ENCODE results near the gene GRAMD4.

The GRAMD4 gene

DNA sequence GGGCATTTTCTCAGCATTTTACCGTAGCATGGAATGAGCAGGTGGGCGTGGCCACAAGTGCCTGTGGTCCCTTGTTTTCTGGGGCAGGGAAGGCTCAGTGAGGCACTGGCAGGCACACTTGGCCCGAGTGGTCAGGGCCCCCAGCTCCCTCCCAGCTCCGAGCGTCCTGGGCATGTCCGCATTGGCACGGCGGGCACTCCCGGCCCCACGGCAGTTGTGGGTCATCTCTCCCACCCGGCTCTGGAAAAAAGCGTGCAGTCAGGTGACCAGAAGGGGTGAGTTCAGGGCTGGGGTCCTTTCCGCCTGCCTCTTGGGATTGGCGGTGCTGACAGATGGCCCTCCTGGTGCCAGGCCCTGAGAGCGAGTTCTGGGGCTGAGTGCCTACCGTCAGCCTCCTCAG, 55.8 kb downstream of the GRAMD4 start:
- H3K9me3 ChIP-seq (replicated peaks; ENCODE audit: insufficient read depth, low read length): no peaks in the 10 kb centered on the region
- no peaks in the 10 kb centered on the region for H3K27me3 ChIP-seq (replicated peaks; ENCODE audit: insufficient read depth, low read length)
- H3K4me3 ChIP-seq (ENCODE audit: low read length): no peak overlapping the region
- H3K9me2 ChIP-seq (replicated peaks; ENCODE audit: insufficient read depth, low read length): no peaks in the 10 kb centered on the region
- no peak overlapping the region for H2AFZ ChIP-seq (ENCODE audit: low read length)
- H3K4me1 ChIP-seq (ENCODE audit: low read length): no peaks in the 10 kb centered on the region
- no peak for DNase-seq
- H3K9ac ChIP-seq (ENCODE audit: low read length): no peak overlapping the region
- TF ChIP-seq, protein P1, sequence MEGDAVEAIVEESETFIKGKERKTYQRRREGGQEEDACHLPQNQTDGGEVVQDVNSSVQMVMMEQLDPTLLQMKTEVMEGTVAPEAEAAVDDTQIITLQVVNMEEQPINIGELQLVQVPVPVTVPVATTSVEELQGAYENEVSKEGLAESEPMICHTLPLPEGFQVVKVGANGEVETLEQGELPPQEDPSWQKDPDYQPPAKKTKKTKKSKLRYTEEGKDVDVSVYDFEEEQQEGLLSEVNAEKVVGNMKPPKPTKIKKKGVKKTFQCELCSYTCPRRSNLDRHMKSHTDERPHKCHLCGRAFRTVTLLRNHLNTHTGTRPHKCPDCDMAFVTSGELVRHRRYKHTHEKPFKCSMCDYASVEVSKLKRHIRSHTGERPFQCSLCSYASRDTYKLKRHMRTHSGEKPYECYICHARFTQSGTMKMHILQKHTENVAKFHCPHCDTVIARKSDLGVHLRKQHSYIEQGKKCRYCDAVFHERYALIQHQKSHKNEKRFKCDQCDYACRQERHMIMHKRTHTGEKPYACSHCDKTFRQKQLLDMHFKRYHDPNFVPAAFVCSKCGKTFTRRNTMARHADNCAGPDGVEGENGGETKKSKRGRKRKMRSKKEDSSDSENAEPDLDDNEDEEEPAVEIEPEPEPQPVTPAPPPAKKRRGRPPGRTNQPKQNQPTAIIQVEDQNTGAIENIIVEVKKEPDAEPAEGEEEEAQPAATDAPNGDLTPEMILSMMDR (IDR thresholded peaks at IDR 0.05; ENCODE audit: low read length): no peak
- TF ChIP-seq EZH2phosphoT487 (IDR thresholded peaks at IDR 0.05; ENCODE audit: low read length) (no peak), EZH2 (optimal IDR thresholded peaks at IDR 0.05; ENCODE audit: low read depth, low read length) (no peak)
- no peaks in the 10 kb centered on the region for H3K36me3 ChIP-seq (replicated peaks; ENCODE audit: insufficient read depth, low read length)
- H3K27ac ChIP-seq (ENCODE audit: low read length): no peak overlapping the region
- H4K20me1 ChIP-seq (ENCODE audit: insufficient read depth, low read length): no peaks in the 10 kb centered on the region
- H3K79me2 ChIP-seq (ENCODE audit: low read length): no peaks in the 10 kb centered on the region
- H3K4me2 ChIP-seq (ENCODE audit: low read depth, low read length): no peak overlapping the region
- H3F3A ChIP-seq (ENCODE audit: insufficient read depth, low read length): no peaks in the 10 kb centered on the region

DNA sequence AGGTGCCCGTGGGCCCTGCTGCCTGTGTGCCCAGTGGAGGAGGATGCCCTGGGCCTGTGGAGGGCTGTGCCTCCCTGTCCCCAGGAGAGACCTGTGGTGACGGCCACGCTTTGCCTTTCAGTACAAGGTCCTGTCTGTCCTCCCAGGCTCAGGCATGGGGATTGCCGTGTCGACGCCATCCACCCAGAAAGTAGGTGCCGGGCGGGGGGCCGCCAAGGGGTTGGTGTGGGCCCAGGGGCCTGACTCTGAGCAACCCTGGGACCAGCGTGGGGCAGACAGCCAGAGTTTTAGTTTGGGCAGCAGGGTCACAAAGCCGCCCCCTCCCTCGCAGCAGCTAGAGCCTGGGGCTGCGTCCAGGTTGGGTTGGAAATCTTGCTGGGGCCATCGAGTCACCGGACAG, 56.3 kb downstream of the GRAMD4 start:
- no peaks in the 10 kb centered on the region for H3K9me2 ChIP-seq (replicated peaks; ENCODE audit: insufficient read depth, low read length)
- no peaks in the 10 kb centered on the region for H3K36me3 ChIP-seq (replicated peaks; ENCODE audit: insufficient read depth, low read length)
- no peak overlapping the region for H3K4me3 ChIP-seq (ENCODE audit: low read length)
- TF ChIP-seq EZH2 (optimal IDR thresholded peaks at IDR 0.05; ENCODE audit: low read depth, low read length): no peak
- TF ChIP-seq, protein P1 (IDR thresholded peaks at IDR 0.05; ENCODE audit: low read length): no peak
- TF ChIP-seq EZH2phosphoT487 (IDR thresholded peaks at IDR 0.05; ENCODE audit: low read length): no peak
- no peaks in the 10 kb centered on the region for H4K20me1 ChIP-seq (ENCODE audit: insufficient read depth, low read length)
- H3K4me1 ChIP-seq (ENCODE audit: low read length): no peaks in the 10 kb centered on the region
- no peaks in the 10 kb centered on the region for H3K79me2 ChIP-seq (ENCODE audit: low read length)
- DNase-seq: no peak
- H3K9me3 ChIP-seq (replicated peaks; ENCODE audit: insufficient read depth, low read length): no peaks in the 10 kb centered on the region
- no peak overlapping the region for H3K9ac ChIP-seq (ENCODE audit: low read length)
- no peaks in the 10 kb centered on the region for H3K27me3 ChIP-seq (replicated peaks; ENCODE audit: insufficient read depth, low read length)
- H3K4me2 ChIP-seq (ENCODE audit: low read depth, low read length): no peak overlapping the region
- no peaks in the 10 kb centered on the region for H3F3A ChIP-seq (ENCODE audit: insufficient read depth, low read length)
- no peak overlapping the region for H3K27ac ChIP-seq (ENCODE audit: low read length)
- H2AFZ ChIP-seq (ENCODE audit: low read length): no peak overlapping the region

DNA sequence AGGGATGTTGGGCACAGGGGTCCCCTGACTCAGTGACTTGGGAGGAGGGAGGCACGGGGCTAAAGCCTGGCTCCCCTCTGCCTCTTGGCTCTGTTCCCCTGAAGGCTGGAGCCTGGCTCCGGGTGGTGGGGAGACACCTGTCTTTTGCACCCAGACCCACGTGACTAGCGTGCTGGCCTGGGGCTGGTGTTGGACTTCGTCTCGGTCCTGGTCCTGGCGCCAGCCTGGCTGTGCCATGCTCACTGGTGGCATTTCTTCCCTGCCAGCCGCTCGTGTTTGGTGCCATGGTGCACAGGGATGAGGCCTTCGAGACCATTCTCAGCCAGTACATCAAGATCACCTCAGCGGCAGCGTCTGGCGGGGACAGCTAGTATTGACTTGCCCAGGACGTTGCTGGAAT, 56.7 kb downstream of the GRAMD4 start:
- no peaks in the 10 kb centered on the region for H3K9me2 ChIP-seq (replicated peaks; ENCODE audit: insufficient read depth, low read length)
- no peak overlapping the region for H3K4me3 ChIP-seq (ENCODE audit: low read length)
- H3K9ac ChIP-seq (ENCODE audit: low read length): no peak overlapping the region
- no peaks in the 10 kb centered on the region for H3K4me1 ChIP-seq (ENCODE audit: low read length)
- no peaks in the 10 kb centered on the region for H4K20me1 ChIP-seq (ENCODE audit: insufficient read depth, low read length)
- no peaks in the 10 kb centered on the region for H3F3A ChIP-seq (ENCODE audit: insufficient read depth, low read length)
- H2AFZ ChIP-seq (ENCODE audit: low read length): no peak overlapping the region
- H3K4me2 ChIP-seq (ENCODE audit: low read depth, low read length): no peak overlapping the region
- no peaks in the 10 kb centered on the region for H3K9me3 ChIP-seq (replicated peaks; ENCODE audit: insufficient read depth, low read length)
- H3K79me2 ChIP-seq (ENCODE audit: low read length): no peaks in the 10 kb centered on the region
- TF ChIP-seq EZH2phosphoT487 (IDR thresholded peaks at IDR 0.05; ENCODE audit: low read length) (no peak), EZH2 (optimal IDR thresholded peaks at IDR 0.05; ENCODE audit: low read depth, low read length) (no peak)
- TF ChIP-seq, protein P1 (IDR thresholded peaks at IDR 0.05; ENCODE audit: low read length): no peak
- no peaks in the 10 kb centered on the region for H3K36me3 ChIP-seq (replicated peaks; ENCODE audit: insufficient read depth, low read length)
- H3K27me3 ChIP-seq (replicated peaks; ENCODE audit: insufficient read depth, low read length): no peaks in the 10 kb centered on the region
- no peak overlapping the region for H3K27ac ChIP-seq (ENCODE audit: low read length)
- DNase-seq: no peak

All from MM.1S (cell line).